Muscle of arm (tissue), 12 donors: ENCODE results near the gene ANO2. TPM values are rescaled to one million over a fixed set of nuclear protein-coding genes. Genes with fewer than 3 reads are reported as not detected.
A peak's percentile ranks its signal among the peaks of the same experiment; 100 is the strongest.
"Not testable (repeated sequence)": the region's sequence is repeated elsewhere in the genome, so short reads cannot be mapped to it uniquely, and the experiment has no call there.

Experiments used
- DNase-seq: peaks from one replicate; pipeline ENCODE4 v3.0.0-alpha.2; 2013
- polyA plus RNA-seq, 12 donors: library from polyadenylated mRNA; unstranded; fragments of 120-200 nt; gene quantifications; one replicate each; pipeline ENCODE4 v1.2.1, GENCODE V29; 2013; ENCODE audit not compliant: insufficient read length in 12 of 12

ANO2 gene
- polyA plus RNA-seq, 12 donors, result 2.6 to 5.3 (median 4.5) TPM; not detected in 2

DNA sequence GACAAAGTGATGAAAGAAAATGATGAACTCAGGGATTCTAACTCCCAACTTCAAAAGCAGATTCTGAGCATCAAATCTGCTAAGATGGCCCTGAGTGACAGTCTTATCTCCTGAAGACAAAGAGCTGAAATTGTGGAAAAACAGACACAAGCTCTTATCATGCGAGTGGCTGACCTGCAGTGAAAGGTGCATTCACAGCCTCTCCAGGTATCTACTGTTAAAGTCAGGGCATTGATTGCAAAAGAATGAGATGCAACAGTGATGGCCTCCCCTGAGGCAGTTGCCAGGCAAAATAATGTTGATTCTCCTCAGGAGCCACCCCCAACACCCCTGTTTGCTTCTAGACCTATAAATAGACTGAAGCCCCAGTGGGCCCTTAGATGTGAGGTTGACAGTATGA is 126.2 kb downstream of the ANO2 start:
- not testable (repeated sequence) for DNase-seq

DNA sequence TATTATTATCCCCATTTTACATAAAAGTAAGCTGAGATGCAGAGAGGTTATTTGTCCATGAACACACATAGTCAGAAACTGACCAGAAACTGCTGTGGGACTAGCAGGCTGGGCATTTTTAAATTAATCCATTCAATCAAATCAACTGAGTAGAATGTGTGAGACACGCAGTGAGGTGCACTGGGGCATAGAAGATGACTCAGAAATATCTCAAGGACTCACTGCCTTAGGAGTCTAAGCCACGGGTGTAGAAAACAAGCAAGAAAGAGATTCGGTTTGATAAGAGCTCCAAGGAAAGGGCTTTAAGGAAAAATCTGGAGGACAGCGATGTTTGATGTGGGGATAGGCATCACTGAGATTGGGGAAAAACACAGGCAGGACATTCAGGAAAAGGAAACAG is 127.8 kb downstream of the ANO2 start:
- DNase-seq, result no peak

DNA sequence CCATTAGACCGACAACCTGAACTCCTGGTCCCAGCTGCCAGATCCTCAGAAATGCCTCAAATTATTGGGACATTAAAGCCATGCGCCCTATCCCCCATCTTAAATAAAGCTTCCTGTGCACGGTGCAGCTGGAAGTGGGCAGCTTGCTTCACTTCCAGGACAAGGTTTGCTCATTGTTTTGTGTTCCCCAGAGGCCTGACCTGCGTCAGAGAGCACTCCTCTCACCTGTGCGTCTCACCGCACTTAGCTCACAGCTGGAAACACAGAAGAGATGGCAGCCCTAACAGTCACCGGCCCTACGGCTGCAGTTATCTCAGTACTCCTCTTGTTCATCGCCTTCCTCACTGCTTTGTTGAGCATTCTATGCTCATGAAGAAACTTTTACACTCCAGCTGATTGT is 135.5 kb downstream of the ANO2 start:
- DNase-seq, result no peak

DNA sequence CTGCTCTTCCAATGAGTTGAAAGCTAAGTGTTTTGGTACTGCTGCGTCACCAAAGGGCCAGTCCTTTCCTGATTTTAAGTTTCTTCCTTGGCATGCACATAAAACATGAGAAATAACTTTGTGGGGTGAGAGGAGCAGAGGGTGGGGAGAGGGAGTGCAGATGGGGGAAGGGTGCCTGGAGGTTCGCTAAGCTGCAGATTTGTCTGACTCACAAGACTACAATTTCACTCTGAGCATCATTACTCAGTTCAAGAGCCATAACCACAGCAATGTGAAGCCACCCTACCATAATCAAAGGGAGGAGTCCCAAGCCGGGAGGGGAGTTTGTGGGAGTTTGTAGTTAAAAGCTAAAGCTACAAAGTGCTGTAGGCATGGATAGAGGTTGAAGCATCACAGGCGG is 136.1 kb downstream of the ANO2 start:
- no peak for DNase-seq

DNA sequence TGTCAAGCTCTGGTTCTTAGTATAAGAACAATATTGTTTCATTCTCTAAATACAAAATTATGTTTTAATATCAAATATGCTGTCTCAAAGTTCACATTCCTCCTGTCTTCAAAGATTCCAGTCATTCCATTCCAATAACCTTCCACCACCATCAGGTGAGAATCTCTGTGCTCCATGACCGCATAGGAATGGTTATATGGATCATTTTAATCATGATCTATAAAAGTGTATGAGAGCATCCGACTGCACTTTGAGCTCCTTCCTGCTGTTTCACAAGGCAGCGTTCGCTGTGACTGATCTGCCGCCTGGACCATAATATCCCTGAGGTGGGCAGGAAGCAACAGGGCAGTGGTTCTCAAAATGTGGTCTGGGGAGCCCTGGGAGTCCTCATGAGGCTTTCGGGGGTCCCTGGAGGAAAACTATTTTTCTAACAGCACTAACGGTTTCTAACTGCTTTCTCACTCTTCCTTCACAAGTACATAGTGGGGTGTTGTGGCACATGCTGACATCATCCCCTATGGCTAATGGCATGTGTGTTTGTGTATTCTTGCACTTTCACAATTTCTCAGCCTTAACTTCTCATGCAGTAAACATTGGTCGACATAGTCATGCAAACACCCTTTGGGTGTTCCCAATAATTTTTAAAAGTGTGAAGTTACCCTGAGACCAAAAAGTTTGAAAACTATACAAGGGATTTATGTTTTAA is 137.4 kb downstream of the ANO2 start:
- no peak for DNase-seq

DNA sequence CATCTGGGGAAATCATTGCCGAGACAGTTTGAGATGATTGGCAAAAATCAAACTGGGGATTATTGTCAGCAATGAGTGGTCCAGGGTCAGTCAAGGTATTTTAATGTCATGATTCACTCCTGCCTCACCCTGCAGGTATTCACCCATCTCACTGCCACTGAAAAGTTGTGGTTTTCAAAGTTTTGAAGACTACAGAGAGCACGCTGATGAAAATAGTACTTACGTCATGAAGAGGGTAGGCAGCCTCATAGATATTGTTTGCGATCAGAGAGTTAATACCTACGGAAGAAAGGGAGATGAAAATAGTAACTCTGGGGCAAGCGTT is 138.0 kb downstream of the ANO2 start:
- no peak for DNase-seq

DNA sequence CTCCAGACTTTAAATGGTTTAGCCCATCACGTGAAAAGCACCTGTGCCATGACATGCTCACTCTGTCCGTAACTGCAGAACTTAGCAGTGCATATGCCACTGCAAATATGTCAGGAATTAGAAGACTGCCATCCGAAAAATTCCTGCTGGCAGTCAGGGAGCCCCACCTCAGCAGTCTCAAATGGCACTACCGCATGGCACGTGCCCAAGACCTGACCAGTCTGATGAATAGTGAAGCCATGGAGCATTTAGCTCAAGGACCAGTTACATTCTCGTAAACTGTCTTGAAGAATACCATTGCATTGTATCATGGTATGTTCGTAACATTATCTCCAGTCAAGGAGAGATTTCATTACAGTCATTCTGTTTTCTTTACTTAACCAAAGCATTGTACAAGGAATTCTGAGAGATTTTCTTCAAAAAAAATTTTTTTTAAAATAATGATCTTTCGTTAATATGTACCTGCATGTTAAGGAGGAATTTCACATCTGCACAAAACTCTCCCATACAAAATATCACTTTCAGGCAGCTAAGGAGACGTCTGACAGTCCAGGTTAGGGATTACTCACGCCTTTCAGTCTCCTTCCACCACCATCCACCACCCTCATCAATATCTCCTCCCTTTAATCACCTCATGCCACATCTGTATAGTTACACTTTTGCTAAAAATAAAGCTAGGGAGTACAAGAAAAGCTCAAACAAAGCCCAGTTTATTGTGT is 138.5 kb downstream of the ANO2 start:
- DNase-seq, result no peak

DNA sequence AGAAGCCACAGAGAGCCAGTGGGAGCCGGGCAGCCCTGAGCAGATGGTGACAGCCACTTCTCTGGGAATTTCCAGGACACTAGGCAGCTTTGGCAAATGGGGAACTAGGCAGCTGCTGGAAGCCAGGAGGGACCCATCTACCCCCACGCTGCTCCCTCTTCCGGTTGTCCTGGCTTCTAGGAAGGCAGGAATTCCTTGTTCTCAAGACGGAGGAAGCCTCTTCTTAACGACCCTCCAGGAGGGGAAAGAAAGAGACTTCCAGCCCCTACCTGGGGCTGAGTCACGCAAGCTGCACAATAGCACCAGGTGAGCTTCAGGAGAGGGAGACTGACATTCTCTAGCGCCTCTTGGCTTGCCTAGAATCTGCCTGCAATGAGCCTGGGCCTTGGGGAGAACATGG is 141.5 kb downstream of the ANO2 start:
- no peak for DNase-seq

DNA sequence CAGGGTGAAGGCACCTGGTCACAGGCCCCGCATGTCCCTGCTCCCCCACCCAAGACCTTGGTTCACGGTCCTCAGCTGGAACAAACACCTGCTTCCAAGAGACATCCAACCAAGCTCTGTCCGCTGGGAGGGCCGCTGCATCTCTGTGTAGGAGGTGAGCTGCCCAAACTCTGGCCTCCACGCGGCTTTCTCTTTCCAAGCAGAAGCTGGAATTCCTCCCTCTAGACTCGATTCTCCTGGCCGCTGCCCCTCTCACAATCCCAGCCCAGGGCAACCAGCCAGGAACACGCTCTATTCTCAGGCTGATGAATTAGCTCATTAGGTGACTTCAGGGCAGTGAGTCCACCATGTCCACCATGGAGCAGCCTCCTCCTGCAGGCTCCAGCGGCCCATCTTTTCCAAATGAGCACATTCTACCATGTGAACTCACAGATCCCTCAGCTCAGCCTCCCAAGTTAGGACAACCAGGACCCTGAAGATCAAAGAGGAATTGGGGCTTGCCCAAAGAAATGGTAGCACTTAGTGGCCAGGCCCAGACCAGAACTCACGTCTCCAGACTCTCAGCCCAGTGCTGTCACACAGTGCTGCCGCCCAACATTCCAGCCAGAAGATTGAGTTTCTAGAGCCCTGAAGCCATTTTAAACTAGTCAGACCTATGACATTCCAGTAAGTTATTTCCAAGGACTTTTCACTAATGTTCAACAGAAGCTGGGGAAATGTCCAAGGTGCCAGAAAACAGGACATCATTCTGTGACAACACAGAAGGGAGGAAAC is 146.6 kb downstream of the ANO2 start:
- no peak for DNase-seq

DNA sequence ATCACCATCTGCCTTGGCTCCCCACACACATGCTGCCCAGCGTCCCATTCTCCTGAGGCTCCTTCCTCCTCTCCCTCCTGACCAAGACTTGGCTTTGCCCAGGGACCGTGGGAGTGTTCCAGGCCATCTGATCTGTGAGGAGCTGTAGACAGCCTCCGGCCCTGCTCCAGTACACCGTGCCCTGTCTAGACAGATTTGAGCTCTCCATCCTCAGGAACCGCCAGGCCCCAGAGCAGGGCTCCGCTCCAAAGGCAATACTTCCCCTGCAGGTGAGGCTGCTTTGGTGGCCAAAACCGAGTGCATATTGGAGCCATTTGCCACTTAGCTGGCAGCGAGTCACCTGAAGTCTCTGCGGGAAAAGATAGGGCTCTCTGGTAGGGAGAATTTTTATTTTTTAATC is 147.4 kb downstream of the ANO2 start:
- DNase-seq, result no peak

DNA sequence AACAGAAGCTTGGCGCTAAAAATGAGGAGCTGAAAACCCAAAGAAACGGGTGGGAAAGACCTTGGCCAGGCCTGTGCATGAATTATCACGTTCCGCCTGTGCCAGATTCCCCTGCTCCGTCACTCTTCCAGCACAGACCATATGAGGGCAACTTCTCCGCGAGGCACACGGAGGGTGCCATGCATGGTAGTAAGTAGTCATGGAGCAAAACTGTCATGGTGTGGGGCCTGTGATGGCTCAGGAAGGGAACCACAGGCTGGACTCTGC is 148.2 kb downstream of the ANO2 start:
- no peak for DNase-seq

DNA sequence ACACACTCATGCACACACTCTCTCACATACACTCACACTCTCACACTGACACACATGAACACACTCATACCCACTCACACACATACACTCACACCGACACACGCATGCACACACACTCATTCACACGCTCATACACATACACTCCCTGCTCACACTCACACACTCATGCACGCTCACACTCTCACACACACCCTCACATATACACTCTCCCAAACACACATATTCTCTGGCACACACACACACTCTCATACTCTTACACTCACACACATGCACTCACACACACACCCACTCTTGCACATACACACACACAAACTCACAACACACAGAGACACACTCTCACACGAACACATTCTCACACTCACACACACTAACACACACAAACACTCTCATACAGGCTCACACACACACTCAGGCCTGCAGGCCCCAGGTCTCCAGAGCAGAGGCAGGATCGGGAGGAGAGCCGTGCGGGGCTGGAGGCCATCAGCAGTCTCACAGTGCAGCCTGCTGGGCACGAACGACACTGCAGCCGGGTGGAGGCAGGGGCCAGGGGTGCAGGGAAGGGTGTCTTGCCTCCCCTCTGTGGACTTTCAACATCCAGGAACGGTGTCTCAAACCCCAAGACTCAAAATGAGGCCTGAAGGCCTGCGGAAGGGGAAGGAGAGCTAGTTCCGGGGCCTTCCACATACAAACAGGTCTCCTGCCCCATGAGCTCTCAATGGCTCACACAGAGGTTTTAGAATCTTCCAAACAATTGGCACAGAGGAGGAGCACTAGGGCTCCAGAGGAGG is 148.7 kb downstream of the ANO2 start:
- peak; percentile 31 for DNase-seq

DNA sequence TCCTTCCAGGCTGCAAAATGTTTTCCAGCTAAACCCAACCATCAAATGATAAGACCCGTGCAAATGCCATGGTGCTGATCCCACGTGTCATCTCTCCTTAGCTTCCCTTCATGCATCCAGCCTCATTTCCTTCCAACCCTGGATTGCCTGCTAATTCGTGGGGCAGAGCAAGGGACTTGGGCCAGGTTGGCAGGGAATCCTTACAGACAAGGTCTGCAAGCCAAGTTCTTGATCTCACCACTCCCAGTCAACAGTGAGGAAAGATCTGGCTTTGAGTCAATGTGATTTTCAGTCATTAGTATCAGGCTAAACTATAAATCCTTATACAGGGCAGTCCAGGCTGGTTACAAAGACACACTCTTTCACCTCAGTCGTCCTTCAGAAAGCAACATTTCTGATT is 150.9 kb downstream of the ANO2 start:
- DNase-seq, result no peak

DNA sequence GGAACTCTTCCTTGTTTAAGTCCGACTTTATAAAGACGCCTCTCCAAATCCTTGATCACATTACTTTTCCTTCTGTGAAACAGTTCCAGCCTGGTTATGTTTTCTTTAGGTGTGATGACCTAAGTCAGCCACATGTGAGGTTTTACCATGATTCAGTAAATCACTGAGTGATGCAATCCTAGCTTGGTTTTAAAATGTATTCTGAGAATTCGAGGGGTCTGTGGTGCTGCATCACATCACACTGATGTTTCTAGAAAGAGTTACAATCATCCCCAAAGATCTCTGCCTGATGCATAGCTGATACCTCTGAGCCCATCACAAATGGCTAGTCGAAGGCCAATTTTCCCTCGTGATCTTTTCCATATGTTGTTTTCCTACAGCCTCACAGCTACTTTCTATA is 152.7 kb downstream of the ANO2 start:
- no peak for DNase-seq

DNA sequence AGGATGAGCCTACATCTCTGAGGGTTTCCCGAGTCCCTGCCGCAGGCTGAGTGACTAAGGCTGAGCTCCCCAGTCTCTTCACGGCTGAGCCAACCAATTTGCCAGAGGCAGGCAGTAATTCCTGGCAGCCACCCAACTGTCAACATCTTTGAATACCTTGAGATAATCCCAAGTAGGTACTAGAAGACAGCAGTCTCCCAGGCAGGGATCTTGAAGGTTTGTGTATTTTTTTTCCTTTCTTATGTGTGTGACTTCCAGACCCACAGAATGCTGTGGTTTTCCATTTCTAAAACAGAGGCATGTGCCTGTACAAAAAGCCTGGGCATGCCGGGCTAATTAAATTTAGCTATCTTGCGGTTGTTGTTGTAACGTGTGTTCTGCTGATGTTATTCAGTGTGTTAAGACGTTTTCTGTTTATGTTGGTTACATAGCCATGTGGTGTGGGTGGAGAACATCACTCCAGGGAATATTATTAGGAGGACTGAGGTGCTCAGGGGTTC is 155.5 kb downstream of the ANO2 start:
- no peak for DNase-seq

DNA sequence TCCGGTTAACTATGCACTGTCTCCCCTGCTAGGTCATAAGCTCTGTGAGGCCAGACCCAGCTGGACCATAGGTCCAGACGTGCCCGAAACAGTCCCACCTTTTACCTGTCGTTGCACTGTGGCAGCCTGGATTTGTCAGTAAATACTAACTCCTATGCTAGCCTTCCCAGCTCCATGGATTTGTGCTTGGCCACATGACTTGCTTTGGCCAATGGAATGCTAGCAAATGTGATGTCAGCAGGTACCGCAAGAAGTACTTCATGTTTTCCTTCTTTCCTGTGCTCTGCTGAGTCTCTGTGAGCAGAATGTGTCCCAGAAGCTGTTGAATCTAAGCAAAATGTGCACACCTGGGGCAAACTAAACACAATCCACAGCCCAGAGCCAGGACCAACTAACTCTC is 157.2 kb downstream of the ANO2 start:
- DNase-seq, result no peak

DNA sequence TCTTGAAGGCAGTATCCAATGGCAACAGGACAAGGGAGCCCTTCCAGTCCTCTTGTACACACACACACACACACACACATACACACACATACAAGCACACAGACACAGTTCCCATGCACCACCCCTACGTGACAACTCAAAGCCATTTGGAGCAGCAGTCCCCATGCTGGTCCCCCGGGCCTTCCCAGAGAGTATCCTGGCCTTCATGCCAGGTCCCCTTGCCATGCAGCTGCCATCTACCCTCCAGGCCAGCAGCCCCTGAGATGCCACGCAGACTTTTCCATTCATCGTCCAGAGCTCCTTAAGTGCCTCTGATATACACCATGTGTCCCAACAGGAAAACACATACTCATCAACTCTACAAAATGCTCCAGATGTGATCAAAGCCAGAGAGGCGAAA is 159.5 kb downstream of the ANO2 start:
- no peak for DNase-seq

DNA sequence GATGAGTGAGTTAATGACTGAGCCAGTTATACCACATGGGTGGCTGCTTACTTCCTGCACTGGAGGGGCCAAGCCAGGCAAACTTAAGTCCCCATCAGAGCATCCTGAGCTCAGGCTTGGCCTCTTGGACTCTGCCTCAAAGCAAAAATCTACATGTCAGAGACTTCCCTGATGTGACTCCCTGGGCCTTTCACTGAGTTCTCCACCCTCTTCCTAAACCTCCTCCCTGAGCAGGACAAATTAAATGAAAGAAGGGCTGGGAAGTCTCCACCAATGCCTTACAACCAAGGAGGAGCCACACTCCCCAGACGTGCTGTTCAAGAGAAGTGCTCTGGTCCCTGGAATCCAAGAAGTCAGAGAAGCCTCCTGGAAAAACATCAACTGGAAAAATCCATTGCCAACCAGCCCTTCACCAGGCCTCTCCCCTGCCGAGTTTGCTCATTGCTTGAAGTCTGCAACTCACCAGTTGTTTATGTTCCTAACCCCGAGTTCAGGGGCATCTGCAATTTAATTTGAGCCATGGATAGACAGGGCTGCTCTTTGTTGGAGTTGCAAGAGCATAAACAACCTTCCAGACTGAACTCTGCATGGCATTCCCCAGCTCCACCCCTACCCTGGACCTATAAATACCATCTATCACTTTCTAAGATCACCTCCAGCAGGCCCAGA is 160.5 kb downstream of the ANO2 start:
- no peak for DNase-seq

DNA sequence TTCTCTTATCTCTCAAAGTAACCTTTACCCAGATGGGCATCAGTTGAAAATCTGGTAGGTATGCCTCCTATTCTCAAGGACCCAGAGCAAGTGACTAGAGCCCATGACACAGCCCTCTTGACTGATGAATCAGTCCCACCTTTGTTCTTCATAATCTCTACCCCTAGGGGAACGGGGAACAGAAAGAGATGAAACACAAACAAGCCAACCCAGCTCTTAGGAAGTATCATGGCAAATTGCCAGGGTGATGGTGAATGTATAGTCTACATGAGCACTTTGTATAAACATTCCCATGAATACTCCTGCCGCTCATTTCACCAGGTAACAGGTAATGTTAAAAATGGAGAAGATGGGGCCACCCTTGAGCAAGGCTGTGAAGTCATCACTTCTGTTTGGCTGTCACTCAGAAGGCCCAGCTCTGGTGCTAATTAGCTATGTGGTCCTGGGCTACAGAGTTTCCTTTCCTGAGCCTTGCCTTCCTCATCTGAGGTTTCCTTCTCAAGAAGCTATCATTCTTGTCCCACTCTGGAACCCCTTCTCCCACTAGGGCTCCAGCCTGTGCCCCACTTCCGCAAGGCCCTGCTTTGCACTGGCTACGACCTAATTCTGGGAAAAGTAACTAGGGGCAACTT is 161.7 kb downstream of the ANO2 start:
- DNase-seq, result no peak

DNA sequence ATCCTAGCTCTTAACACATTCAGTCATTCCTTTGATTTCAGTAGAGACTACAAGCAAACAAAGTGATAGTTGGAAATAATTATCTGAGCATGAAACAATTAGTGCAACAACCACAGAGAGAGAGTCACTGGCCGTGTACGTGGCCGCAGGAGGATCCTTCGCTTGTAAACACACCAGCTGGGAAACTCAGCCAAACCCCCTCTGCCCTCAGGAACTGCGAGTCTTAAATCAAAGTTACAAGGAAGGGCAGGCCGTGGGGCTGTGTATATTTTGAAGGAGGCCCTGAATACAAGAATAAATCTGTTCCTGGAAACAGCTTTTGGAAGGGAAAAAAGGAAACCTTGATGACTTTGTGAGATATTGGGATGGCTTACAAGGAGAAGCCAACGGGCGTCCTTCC is 164.5 kb downstream of the ANO2 start:
- DNase-seq, result no peak

DNA sequence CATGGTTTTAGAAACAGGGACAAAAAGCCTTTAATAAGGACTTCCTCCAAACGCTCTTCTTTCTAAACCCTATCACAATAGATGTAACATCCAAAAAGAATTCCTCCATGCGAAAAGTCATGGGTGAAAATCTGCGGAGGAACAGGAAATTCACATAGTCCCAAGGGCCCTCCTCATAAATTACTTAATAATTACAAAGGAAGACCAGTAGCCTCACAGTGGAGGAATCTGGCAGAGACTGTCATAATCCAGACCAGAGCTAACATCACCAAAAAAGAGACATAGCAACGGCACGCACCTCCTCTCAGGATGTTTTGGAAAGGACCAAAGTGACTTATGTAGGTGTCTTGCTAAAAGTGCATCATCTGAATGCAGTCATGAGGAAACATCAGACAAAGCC is 165.7 kb downstream of the ANO2 start:
- DNase-seq, result no peak
